ENCODE measurements around the gene ASCL2. TPM values are rescaled to one million over a fixed set of nuclear protein-coding genes. Genes with fewer than 3 reads are reported as not detected.

Gene ASCL2
- total RNA-seq, 3 donors from 2014 or later (not counting 1 experiment from before 2014, with no cell fraction given): 10.8 to 16.8 (median 16.0) TPM

- Histone ChIP-seq H3K4me3 (ENCODE audit: low read length) (peak overlapping the region; percentile 0), H3K9me3 (ENCODE audit: control insufficient read depth, insufficient read depth, low read length) (no peaks in the 10 kb centered on the region), H3K27ac (ENCODE audit: low read length) (peak overlapping the region; percentile 10), H3K36me3 (ENCODE audit: control insufficient read depth, insufficient read depth, low read length) (peaks cover 36% of the 10 kb centered on the region), H3K4me1 (ENCODE audit: control insufficient read depth, insufficient read depth, low read length) (peaks cover 89% of the 10 kb centered on the region), H3K27me3 (ENCODE audit: control insufficient read depth, insufficient read depth, low read length) (no peaks in the 10 kb centered on the region)
- DNase-seq (peak; percentile 24 to 48), ATAC-seq (peak in 1 of 3 donors; percentile 3)
- 80% methylated on average over 18 of the region's 18 CpGs for WGBS (ENCODE audit: insufficient coverage)
- intact Hi-C loops (cut with micrococcal nuclease): no loop called here
- Mint-ChIP-seq H3K27me3 (ENCODE audit: low read depth in 2 of 2) (no peaks in the 10 kb centered on the region), H3K36me3 (no peaks in the 10 kb centered on the region), H3K9me3 (no peaks in the 10 kb centered on the region), H3K4me1 (peaks cover 25 to 81% of the 10 kb centered on the region in 2 donors), H3K27ac (peak overlapping the region; percentile 45 to 94), H3K4me3 (peak overlapping the region; percentile 79)
- no peak for TF ChIP-seq CTCF (IDR thresholded peaks at IDR 0.05)
Observed at GRCh38 chr11:2298795-2299761, 28.7 kb upstream of the ASCL2 start.

- Histone ChIP-seq H3K4me3 (ENCODE audit: low read length) (no peak overlapping the region), H3K27ac (ENCODE audit: low read length) (no peak overlapping the region), H3K4me1 (ENCODE audit: control insufficient read depth, insufficient read depth, low read length) (peaks cover 89% of the 10 kb centered on the region), H3K36me3 (ENCODE audit: control insufficient read depth, insufficient read depth, low read length) (peaks cover 33% of the 10 kb centered on the region), H3K9me3 (ENCODE audit: control insufficient read depth, insufficient read depth, low read length) (no peaks in the 10 kb centered on the region), H3K27me3 (ENCODE audit: control insufficient read depth, insufficient read depth, low read length) (no peaks in the 10 kb centered on the region)
- no peak for TF ChIP-seq CTCF (IDR thresholded peaks at IDR 0.05)
- no peaks in the 10 kb centered on the region for H3K36me3 Mint-ChIP-seq
- H3K27ac Mint-ChIP-seq: peak overlapping the region; percentile 87 to 94
- peaks cover 31 to 81% of the 10 kb centered on the region in 2 donors for H3K4me1 Mint-ChIP-seq
- peak in 1 of 2 donors; percentile 13 for DNase-seq
- ATAC-seq: no peak
- 93% methylated on average over 14 of the region's 14 CpGs for WGBS (ENCODE audit: insufficient coverage)
- H3K27me3 Mint-ChIP-seq (ENCODE audit: low read depth in 2 of 2): no peaks in the 10 kb centered on the region
- H3K9me3 Mint-ChIP-seq: no peaks in the 10 kb centered on the region
- intact Hi-C loops (cut with micrococcal nuclease): no loop called here
- peak overlapping the region; percentile 79 for H3K4me3 Mint-ChIP-seq
Observed at GRCh38 chr11:2298131-2298794, 27.9 kb upstream of the ASCL2 start.

- no peaks in the 10 kb centered on the region for H3K9me3 ChIP-seq (ENCODE audit: control insufficient read depth, insufficient read depth, low read length)
- no peak for DNase-seq
- TF ChIP-seq CTCF (IDR thresholded peaks at IDR 0.05): no peak
- H3K27ac Mint-ChIP-seq: peak overlapping the region; percentile 87 to 94
- H3K4me3 ChIP-seq (ENCODE audit: low read length): no peak overlapping the region
- H3K27me3 ChIP-seq (ENCODE audit: control insufficient read depth, insufficient read depth, low read length): no peaks in the 10 kb centered on the region
- peaks cover 31 to 76% of the 10 kb centered on the region in 2 donors for H3K4me1 Mint-ChIP-seq
- peak in 1 of 3 donors; percentile 8 for ATAC-seq
- WGBS (ENCODE audit: insufficient coverage): 10% methylated on average over 1 of the region's 1 CpG
- H3K27ac ChIP-seq (ENCODE audit: low read length): no peak overlapping the region
- H3K36me3 ChIP-seq (ENCODE audit: control insufficient read depth, insufficient read depth, low read length): peaks cover 33% of the 10 kb centered on the region
- H3K4me1 ChIP-seq (ENCODE audit: control insufficient read depth, insufficient read depth, low read length): peaks cover 88% of the 10 kb centered on the region
- H3K9me3 Mint-ChIP-seq: no peaks in the 10 kb centered on the region
- peak overlapping the region; percentile 7 for H3K4me3 Mint-ChIP-seq
- intact Hi-C loops (cut with micrococcal nuclease): no loop called here
- no peaks in the 10 kb centered on the region for H3K36me3 Mint-ChIP-seq
- H3K27me3 Mint-ChIP-seq (ENCODE audit: low read depth in 2 of 2): no peaks in the 10 kb centered on the region
Observed at GRCh38 chr11:2297623-2298030, 27.2 kb upstream of the ASCL2 start.

Measured in natural killer cell (primary cell).